ENCODE results near the gene TUBGCP2. TPM values are rescaled to one million over a fixed set of nuclear protein-coding genes. Genes with fewer than 3 reads are reported as not detected.

TUBGCP2 gene
- total and polyA plus RNA-seq, 2 of the 13 experiments (the other 11 are each of a cell fraction or from before 2014, with no cell fraction given), result 21.3 to 34.5 TPM

GRCh38 chr10:133347710-133348517 lies 39.2 kb upstream of the TUBGCP2 start (continued):
- TF ChIP-seq ZBTB46 (CRISPR knock-in tag; IDR thresholded peaks at IDR 0.05; ENCODE audit: borderline replicate concordance) (no peak), CBX1 (IDR thresholded peaks at IDR 0.05; ENCODE audit: low read depth) (no peak), KMT2B (CRISPR knock-in tag; IDR thresholded peaks at IDR 0.05) (no peak), ZNF780A (CRISPR knock-in tag; IDR thresholded peaks at IDR 0.05) (no peak), ZNF317 (CRISPR knock-in tag; IDR thresholded peaks at IDR 0.05) (0 out of 2 replicates have a peak, but pooled peaks have one; percentile 18), AGO2 (optimal IDR thresholded peaks at IDR 0.05; ENCODE audit: low read depth, low read length) (peak; percentile 82), ZNF816 (CRISPR knock-in tag; IDR thresholded peaks at IDR 0.05; ENCODE audit: borderline replicate concordance) (no peak), FOXJ3 (CRISPR knock-in tag; IDR thresholded peaks at IDR 0.05; ENCODE audit: borderline replicate concordance) (no peak), RBM22 (optimal IDR thresholded peaks at IDR 0.05; ENCODE audit: low read length) (no peak), PAX8 (CRISPR knock-in tag; IDR thresholded peaks at IDR 0.05; ENCODE audit: borderline replicate concordance) (no peak), FOXK2 (IDR thresholded peaks at IDR 0.05) (no peak), ZNF275 (CRISPR knock-in tag; IDR thresholded peaks at IDR 0.05; ENCODE audit: borderline replicate concordance) (no peak), NAIF1 (CRISPR knock-in tag; IDR thresholded peaks at IDR 0.05; ENCODE audit: borderline replicate concordance) (peak; percentile 32; the same call in 1 of the 2 replicates), HOXA9 (CRISPR knock-in tag; IDR thresholded peaks at IDR 0.05; ENCODE audit: borderline replicate concordance) (no peak), JUNB (CRISPR knock-in tag; IDR thresholded peaks at IDR 0.05; ENCODE audit: borderline replicate concordance) (peak; percentile 91; the same call in 1 of the 2 replicates), FIP1L1 (IDR thresholded peaks at IDR 0.05; ENCODE audit: borderline replicate concordance, insufficient read depth, low read depth, low read length) (no peak), SSRP1 (CRISPR knock-in tag; IDR thresholded peaks at IDR 0.05) (no peak), ZNF230 (CRISPR knock-in tag; IDR thresholded peaks at IDR 0.05) (no peak), ZNF136 (CRISPR knock-in tag; IDR thresholded peaks at IDR 0.05; ENCODE audit: low read depth) (0 out of 2 replicates have a peak, but pooled peaks have one; percentile 52), GATAD1 (CRISPR knock-in tag; IDR thresholded peaks at IDR 0.05) (0 out of 2 replicates have a peak, but pooled peaks have one; percentile 46), SRSF9 (IDR thresholded peaks at IDR 0.05; ENCODE audit: borderline replicate concordance, insufficient read depth, low read depth, low read length, poor library complexity, severe bottlenecking) (no peak), RFXANK (CRISPR knock-in tag; IDR thresholded peaks at IDR 0.05) (no peak), BRD4 (CRISPR knock-in tag; IDR thresholded peaks at IDR 0.05) (no peak), MYC (CRISPR knock-in tag; IDR thresholded peaks at IDR 0.05; ENCODE audit: borderline replicate concordance) (no peak), PATZ1 (CRISPR knock-in tag; IDR thresholded peaks at IDR 0.05) (peak; percentile 55), KAT8 (CRISPR knock-in tag; IDR thresholded peaks at IDR 0.05) (peak; percentile 10; the same call in 1 of the 2 replicates), ELF1 (CRISPR knock-in tag; IDR thresholded peaks at IDR 0.05) (no peak)
